Measurements from ENCODE around the gene TDP1. TPM values are rescaled to one million over a fixed set of nuclear protein-coding genes. Genes with fewer than 3 reads are reported as not detected.

The TDP1 gene
- total RNA-seq, 1 experiment from 2014 or later: 10.3 TPM

Other genes with a start within 250 kb of the TDP1 start
- 1.9 and 2.8 TPM in 2 replicates for gene EFCAB11, start 1.2 kb upstream of the TDP1 start, total RNA-seq (2014; rRNA removed; shearing (Covaris generic))
- not detected in 2 replicates for gene KCNK13, start 106.1 kb downstream of the TDP1 start, total RNA-seq (2014; rRNA removed; shearing (Covaris generic))